K562 (cell line): ENCODE data around the gene ANGPTL1.

Source experiments
- ESRRB ChIP-seq: fragments of 250-450 bp; sonication (Bioruptor Pico); IDR thresholded peaks from 2 replicates; pipeline ENCODE4 v1.5.0; 2020; ENCODE audit warnings: mild to moderate bottlenecking, moderate library complexity, borderline replicate concordance
- FOS ChIP-seq: IDR thresholded peaks from 3 replicates; pipeline ENCODE4 v1.6.1; 2011; ENCODE audit not compliant: insufficient read length; ENCODE audit errors: extremely low read depth
- FOSL1 ChIP-seq: fragments of 200-800 bp; sonication (Bioruptor generic); conservative IDR thresholded peaks from 2 replicates; pipeline ENCODE4 v1.6.1; 2016; ENCODE audit warnings: missing genetic modification characterization, missing compliant biosample characterization
- MAFF ChIP-seq: IDR thresholded peaks from 2 replicates; pipeline ENCODE4 v1.6.1; 2012; ENCODE audit warnings: low read length, improper control_type of control experiment
- MAFK ChIP-seq: IDR thresholded peaks from 2 replicates; pipeline ENCODE4 v1.6.1; 2011; ENCODE audit warnings: low read length, improper control_type of control experiment
- TAF1 ChIP-seq: IDR thresholded peaks from 2 replicates; pipeline ENCODE4 v1.6.1; 2011; ENCODE audit warnings: mild to moderate bottlenecking, low read length, moderate library complexity; ENCODE audit not compliant: insufficient read depth, control insufficient read depth, severe bottlenecking; ENCODE audit errors: extremely low read depth

DNA sequence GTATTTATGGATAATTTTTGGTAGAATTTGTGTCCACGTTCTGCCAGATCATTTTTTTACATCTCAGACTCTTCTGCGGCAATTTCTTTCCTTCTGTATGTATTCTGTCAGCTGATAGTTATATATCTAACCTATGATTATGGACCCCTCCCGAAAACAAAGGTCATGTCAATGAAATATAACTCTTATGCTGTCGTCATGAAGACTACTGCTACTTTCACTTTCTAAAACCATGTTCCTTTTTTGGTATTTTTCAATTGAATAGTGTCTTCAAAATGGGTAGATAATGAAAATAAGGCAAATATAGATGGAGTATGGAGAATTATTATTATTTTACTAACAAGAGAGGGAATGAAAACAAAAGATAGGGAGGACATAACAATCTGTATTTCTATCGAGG is 3.2 kb downstream of the ANGPTL1 start:
- TF ChIP-seq FOS (no peak), MAFF (no peak), TAF1 (no peak), ESRRB (CRISPR knock-in tag) (no peak), MAFK (no peak), FOSL1 (no peak)
